ENCODE data around the gene DTNB. TPM values are rescaled to one million over a fixed set of nuclear protein-coding genes. Genes with fewer than 3 reads are reported as not detected.
"Not testable (repeated sequence)": the region's sequence is repeated elsewhere in the genome, so short reads cannot be mapped to it uniquely, and the experiment has no call there.

DTNB gene
- total RNA-seq, 2 experiments from 2014 or later = 27.3 to 29.1 TPM

DNA sequence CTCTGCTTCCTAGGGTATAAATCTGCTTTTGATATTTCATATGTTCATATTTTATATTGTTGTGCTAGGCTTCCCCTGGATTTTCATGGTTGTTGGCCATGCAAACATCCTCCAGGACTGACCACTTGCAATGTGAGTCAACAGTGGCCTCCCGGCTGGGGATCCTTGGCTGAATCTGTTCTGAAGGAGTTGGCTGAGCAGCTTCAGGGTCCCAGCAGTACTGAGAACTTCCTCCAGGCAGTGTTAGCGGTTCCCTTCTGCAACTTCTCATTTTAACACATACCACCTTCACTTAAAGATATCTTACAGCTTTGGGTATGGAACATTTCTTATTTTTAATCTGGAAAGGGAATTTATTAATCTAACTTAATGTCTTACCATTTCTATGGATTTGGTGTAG is 122.1 kb downstream of the DTNB start:
- POLR2A ChIA-PET = no interaction called here
- no peaks in the 10 kb centered on the region for H3K36me3 Mint-ChIP-seq (ENCODE audit: low read depth)
- no peaks in the 10 kb centered on the region for H3K27me3 Mint-ChIP-seq
- peaks cover 6% of the 10 kb centered on the region for H3K4me1 Mint-ChIP-seq (ENCODE audit: low read depth)
- H3K27ac Mint-ChIP-seq = no peak overlapping the region
- intact Hi-C loops (cut with micrococcal nuclease) = no loop called here
- H3K9me3 Mint-ChIP-seq = no peaks in the 10 kb centered on the region
- TF ChIP-seq CTCF (IDR thresholded peaks at IDR 0.05) = no peak
- no peak for ATAC-seq
- no peak overlapping the region for H3K4me3 Mint-ChIP-seq
- no peak for DNase-seq
- CTCF ChIA-PET = interaction anchor here (0.6 to 1.2 kb wide), 4 partner anchors 10 to 189 kb away, joined by 3 to 4 read pairs (median 3); no protein-coding TSS in a partner anchor

DNA sequence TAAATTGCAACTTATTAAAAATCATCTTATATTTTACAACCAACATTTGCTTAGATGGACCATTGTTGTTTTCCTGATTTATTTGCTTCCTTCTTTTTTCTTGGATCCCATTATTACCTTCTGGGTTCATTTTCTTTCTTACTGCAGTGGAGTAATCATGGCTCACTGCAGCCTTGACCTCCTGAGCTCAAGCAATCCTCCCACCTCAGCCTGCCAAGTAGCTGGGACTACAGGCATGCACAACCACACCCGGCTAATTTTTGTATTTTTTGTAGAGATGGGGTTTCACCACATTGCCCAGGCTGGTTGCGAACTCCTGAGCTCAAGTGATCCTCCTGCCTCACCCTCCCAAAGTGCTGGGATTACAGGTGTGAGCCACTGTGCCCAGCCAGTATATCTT is 123.8 kb downstream of the DTNB start:
- ATAC-seq; H3K36me3 Mint-ChIP-seq (ENCODE audit: low read depth); H3K4me3 Mint-ChIP-seq; H3K27ac Mint-ChIP-seq; H3K9me3 Mint-ChIP-seq; DNase-seq; H3K27me3 Mint-ChIP-seq; POLR2A ChIA-PET; intact Hi-C loops (cut with micrococcal nuclease); H3K4me1 Mint-ChIP-seq (ENCODE audit: low read depth): not testable (repeated sequence)
- CTCF ChIA-PET = interaction anchor here (0.9 kb wide), 1 partner anchor 387 kb away, joined by 3 read pairs; no protein-coding TSS in a partner anchor

GRCh38 chr2:25548601-25549000 is 124.8 kb downstream of the DTNB start:
- ATAC-seq = no peak
- no peaks in the 10 kb centered on the region for H3K9me3 Mint-ChIP-seq
- no peaks in the 10 kb centered on the region for H3K36me3 Mint-ChIP-seq (ENCODE audit: low read depth)
- H3K4me3 Mint-ChIP-seq = no peak overlapping the region
- no peak for DNase-seq
- no peak overlapping the region for H3K27ac Mint-ChIP-seq
- H3K27me3 Mint-ChIP-seq = no peaks in the 10 kb centered on the region
- ChIA-PET POLR2A (no interaction called here), CTCF (no interaction called here)
- H3K4me1 Mint-ChIP-seq (ENCODE audit: low read depth) = peaks cover 6% of the 10 kb centered on the region
- no peak for TF ChIP-seq CTCF (IDR thresholded peaks at IDR 0.05)
- intact Hi-C loops (cut with micrococcal nuclease) = no loop called here

- Mint-ChIP-seq H3K9me3 (no peaks in the 10 kb centered on the region), H3K4me3 (no peak overlapping the region), H3K27me3 (no peaks in the 10 kb centered on the region), H3K4me1 (ENCODE audit: low read depth) (peaks cover 3% of the 10 kb centered on the region), H3K27ac (no peak overlapping the region), H3K36me3 (ENCODE audit: low read depth) (no peaks in the 10 kb centered on the region)
- DNase-seq (no peak), ATAC-seq (no peak)
- intact Hi-C loops (cut with micrococcal nuclease) = no loop called here
- CTCF ChIA-PET = interaction anchor here (1.2 to 1.5 kb wide), 2 partner anchors 185 to 350 kb away, joined by 3 to 4 read pairs; no protein-coding TSS in a partner anchor
- POLR2A ChIA-PET = no interaction called here
- no peak for TF ChIP-seq CTCF (IDR thresholded peaks at IDR 0.05)
Observed at GRCh38 chr2:25546852-25547251, 126.5 kb downstream of the DTNB start.

DNA sequence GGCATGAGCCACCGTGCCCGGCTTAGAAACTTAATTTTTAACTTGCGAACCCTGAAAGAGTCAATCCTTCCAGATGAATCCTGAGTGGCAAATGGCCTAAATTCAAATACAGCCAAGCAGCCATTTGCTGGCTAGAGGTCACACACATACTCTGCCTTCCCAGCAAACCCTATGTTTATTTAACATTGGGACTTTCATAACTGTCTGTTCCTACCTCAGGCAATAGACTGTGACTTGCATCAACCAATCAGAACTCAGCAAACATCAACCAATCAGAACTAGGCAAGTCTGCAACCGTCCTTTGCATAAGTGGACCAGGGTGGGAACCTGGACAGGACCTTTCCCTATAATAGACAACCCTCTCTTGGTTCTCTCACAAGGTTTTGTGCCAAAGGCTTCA is 127.5 kb downstream of the DTNB start:
- intact Hi-C loops (cut with micrococcal nuclease) = no loop called here
- H3K9me3 Mint-ChIP-seq = no peaks in the 10 kb centered on the region

More for the DNA sequence above, 127.5 kb downstream of the DTNB start:
- Mint-ChIP-seq H3K27ac (no peak overlapping the region), H3K4me3 (no peak overlapping the region), H3K36me3 (ENCODE audit: low read depth) (no peaks in the 10 kb centered on the region), H3K27me3 (no peaks in the 10 kb centered on the region), H3K4me1 (ENCODE audit: low read depth) (peaks cover 3% of the 10 kb centered on the region)
- DNase-seq = no peak
- POLR2A ChIA-PET = no interaction called here
- CTCF ChIA-PET = interaction anchor here (1.2 kb wide), 1 partner anchor 54 kb away, joined by 3 read pairs; no protein-coding TSS in a partner anchor
- no peak for ATAC-seq
- TF ChIP-seq CTCF (IDR thresholded peaks at IDR 0.05) = no peak
